Epithelial cell of esophagus (primary cell): ENCODE measurements around the gene SKAP1.

Experiments
- DNase-seq: peaks from one replicate; pipeline ENCODE4 v3.0.0; 2010; ENCODE audit warnings: low read depth
- H3K4me3 ChIP-seq: 2 replicates; pipeline ENCODE4 v1.5.1; 2011; ENCODE audit warnings: mild to moderate bottlenecking, low read length, control low read depth
- CTCF ChIP-seq: IDR thresholded peaks from 2 replicates; pipeline ENCODE4 v1.5.1; 2011; ENCODE audit warnings: low read depth, mild to moderate bottlenecking, low read length, control low read depth, inconsistent platforms; ENCODE audit not compliant: insufficient read depth; ENCODE audit errors: missing control alignments

Gene SKAP1

GRCh38 chr17:48104440-48104839 lies 325.6 kb downstream of the SKAP1 start:
- TF ChIP-seq CTCF: no peak
- DNase-seq: no peak
- no peak overlapping the region for H3K4me3 ChIP-seq

DNA sequence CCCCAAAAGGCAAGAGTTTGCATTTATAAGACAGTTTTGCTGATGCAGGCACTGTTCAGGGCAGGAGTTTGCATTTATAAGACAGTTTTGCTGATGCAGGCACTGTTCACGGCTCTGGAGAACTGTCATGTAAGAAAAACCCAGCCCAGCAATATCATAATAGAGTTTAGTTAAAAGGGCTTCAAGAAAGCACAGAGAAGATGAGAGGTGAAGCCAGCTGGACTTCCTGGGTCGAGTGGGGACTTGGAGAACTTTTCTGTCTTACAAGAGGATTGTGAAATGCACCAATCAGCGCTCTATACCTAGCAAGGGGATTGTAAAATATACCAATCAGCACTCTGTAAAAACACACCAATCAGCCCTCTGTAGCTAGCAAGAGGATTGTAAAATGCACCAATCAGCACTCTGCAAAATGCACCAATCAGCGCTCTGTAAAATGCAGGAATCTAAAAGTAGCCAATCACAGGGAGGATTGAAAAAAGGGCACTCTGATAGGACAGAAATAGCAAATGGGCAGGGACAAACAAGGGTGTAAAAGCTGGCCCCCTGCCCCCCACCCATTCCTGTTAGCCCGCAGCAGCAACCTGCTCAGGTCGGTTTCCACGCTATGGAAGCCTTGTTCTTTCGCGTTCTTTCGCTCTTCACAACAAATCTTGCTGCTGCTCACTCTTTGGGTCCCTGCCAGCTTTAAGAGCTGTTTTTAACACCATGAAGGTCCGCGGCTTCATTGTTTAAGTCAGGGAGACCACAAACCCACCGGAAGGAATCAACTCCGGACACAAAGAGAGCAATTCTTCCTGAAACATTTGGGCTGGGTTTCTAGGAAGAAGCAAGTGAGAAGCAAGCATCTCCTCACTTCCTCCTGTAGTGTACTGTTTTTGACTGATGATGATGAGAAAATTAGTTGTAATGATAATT lies 327.0 kb downstream of the SKAP1 start:
- no peak for TF ChIP-seq CTCF
- no peak for DNase-seq
- H3K4me3 ChIP-seq: no peak overlapping the region

DNA sequence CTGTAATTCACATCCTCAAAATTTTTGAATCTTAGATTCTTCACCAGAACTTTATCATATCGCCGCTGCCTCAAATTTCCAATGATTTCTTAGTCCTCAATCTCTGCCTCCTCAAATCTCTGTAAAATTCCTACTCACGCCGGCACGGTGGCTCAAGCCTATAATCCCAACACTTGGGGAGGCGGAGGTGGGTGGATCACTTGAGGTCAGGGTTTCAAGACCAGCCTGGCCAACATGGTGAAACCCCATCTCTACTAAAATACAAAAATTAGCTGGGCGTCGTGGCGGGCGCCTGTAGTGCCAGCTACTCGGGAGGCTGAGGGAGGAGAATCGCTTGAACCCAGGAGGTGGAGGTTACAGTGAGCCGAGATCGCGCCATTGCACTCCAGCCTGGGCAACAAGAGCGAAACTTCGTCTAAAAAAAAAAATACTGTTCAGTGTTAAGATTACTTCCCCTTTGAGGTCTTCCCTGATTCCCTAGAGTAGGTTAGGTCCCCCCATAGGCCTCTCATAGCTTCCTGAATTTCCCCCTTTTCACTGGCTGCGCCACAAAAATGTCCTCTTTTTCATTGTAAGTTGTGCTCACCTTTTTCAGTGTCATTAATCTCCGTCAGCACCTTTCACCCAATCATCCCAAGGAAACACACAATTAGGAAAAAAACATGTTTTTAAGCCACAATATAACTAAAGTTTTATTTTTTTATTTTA lies 327.8 kb downstream of the SKAP1 start:
- DNase-seq: no peak
- H3K4me3 ChIP-seq: no peak overlapping the region

GRCh38 chr17:48101012-48101720 lies 328.8 kb downstream of the SKAP1 start, which contains the start of gene CBX1:
Gene CBX1 (minus strand): TSS chr17:48101478. CDS start chr17:48077004, 24,474 bp downstream.
- DNase-seq: peak; percentile 94
- H3K4me3 ChIP-seq: peak within 1 kb of the TSS; percentile 71
- no peak for TF ChIP-seq CTCF

More for the DNA sequence above, 327.8 kb downstream of the SKAP1 start:
- TF ChIP-seq CTCF: no peak

DNA sequence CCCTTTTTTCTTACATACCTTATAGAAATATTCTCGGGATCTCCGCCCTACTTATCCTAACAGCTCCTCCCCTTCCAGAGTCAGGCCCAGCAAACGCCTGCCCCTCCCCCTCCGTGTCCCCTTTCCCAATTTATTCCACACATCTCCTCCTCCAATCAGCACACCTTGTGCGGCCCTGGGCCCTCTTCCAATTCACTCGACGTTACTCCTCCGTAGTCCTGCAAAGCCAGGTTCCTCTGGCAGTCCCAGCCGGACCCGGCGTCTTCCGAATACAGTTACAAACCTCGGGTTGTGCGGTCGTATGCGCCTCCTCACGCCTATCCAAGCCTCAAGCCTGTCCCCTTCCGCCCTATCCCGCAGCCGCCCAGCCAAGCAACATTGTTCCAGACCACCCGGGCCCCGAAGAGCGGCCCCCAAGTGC lies 329.4 kb downstream of the SKAP1 start:
- no peak for TF ChIP-seq CTCF
- peak; percentile 72 for DNase-seq
- H3K4me3 ChIP-seq: peak overlapping the region; percentile 71

DNA sequence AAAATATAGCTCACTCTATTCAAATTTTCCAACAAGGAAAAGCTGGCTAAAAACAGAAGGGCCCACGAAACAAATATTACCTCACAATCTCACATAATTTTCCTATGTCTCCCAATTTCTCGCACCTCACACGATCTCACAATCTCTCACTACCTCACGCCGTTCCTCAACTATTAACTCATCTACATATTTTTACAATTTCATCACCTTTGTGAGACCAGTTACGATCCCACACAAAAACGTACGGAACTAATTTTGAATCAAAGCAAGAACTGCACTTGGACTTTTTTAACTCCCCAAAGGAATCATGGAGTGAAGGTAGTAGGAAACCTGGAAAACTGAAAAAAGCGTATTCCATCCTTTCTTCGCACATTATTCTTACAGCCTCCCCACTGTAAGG lies 329.9 kb downstream of the SKAP1 start:
- DNase-seq: peak; percentile 77
- TF ChIP-seq CTCF: no peak
- H3K4me3 ChIP-seq: peak overlapping the region; percentile 71
